ENCODE data around the gene HNRNPM. TPM values are rescaled to one million over a fixed set of nuclear protein-coding genes. Genes with fewer than 3 reads are reported as not detected.

HNRNPM gene
- total RNA-seq, 3 donors from 2014 or later, result 84.8 to 153 (median 116) TPM

GRCh38 chr19:8494158-8494557 lies 49.4 kb downstream of the HNRNPM start:
- no peak overlapping the region for H3K27ac ChIP-seq
- DNase-seq (ENCODE audit: low spot score in 2 of 2), result no peak
- no peaks in the 10 kb centered on the region for H3K4me1 ChIP-seq
- H3K4me3 ChIP-seq, result no peak overlapping the region
- H3K36me3 ChIP-seq, result no peaks in the 10 kb centered on the region
- TF ChIP-seq POLR2A (IDR thresholded peaks at IDR 0.05), result no peak
- no peak for TF ChIP-seq CTCF (IDR thresholded peaks at IDR 0.05)
- TF ChIP-seq POLR2AphosphoS5 (IDR thresholded peaks at IDR 0.05), result no peak
- intact Hi-C loops (cut with DNase I; ENCODE audit: low total_unique reads), result no loop called here
- no peaks in the 10 kb centered on the region for H3K27me3 ChIP-seq
- no peaks in the 10 kb centered on the region for H3K9me3 ChIP-seq

GRCh38 chr19:8498295-8498694 lies 53.5 kb downstream of the HNRNPM start:
- Histone ChIP-seq H3K4me1 (no peaks in the 10 kb centered on the region), H3K27me3 (no peaks in the 10 kb centered on the region), H3K9me3 (no peaks in the 10 kb centered on the region), H3K27ac (no peak overlapping the region), H3K36me3 (no peaks in the 10 kb centered on the region), H3K4me3 (no peak overlapping the region)
- no peak for DNase-seq (ENCODE audit: low spot score in 2 of 2)
- intact Hi-C loops (cut with DNase I; ENCODE audit: low total_unique reads), result no loop called here
- TF ChIP-seq CTCF (IDR thresholded peaks at IDR 0.05), result no peak
- no peak for TF ChIP-seq POLR2A (IDR thresholded peaks at IDR 0.05)
- no peak for TF ChIP-seq POLR2AphosphoS5 (IDR thresholded peaks at IDR 0.05)

GRCh38 chr19:8499048-8499833 lies 54.5 kb downstream of the HNRNPM start:
- no peaks in the 10 kb centered on the region for H3K36me3 ChIP-seq
- H3K27ac ChIP-seq, result no peak overlapping the region
- H3K27me3 ChIP-seq, result no peaks in the 10 kb centered on the region
- no peaks in the 10 kb centered on the region for H3K4me1 ChIP-seq
- no peaks in the 10 kb centered on the region for H3K9me3 ChIP-seq
- intact Hi-C loops (cut with DNase I; ENCODE audit: low total_unique reads), result no loop called here
- no peak for TF ChIP-seq CTCF (IDR thresholded peaks at IDR 0.05)
- no peak for TF ChIP-seq POLR2A (IDR thresholded peaks at IDR 0.05)
- no peak for TF ChIP-seq POLR2AphosphoS5 (IDR thresholded peaks at IDR 0.05)
- no peak overlapping the region for H3K4me3 ChIP-seq
- DNase-seq (ENCODE audit: low spot score in 2 of 2), result no peak

- no peak for DNase-seq (ENCODE audit: low spot score in 2 of 2)
- Histone ChIP-seq H3K4me1 (no peaks in the 10 kb centered on the region), H3K27me3 (no peaks in the 10 kb centered on the region), H3K9me3 (no peaks in the 10 kb centered on the region), H3K36me3 (no peaks in the 10 kb centered on the region), H3K27ac (no peak overlapping the region), H3K4me3 (no peak overlapping the region)
- TF ChIP-seq POLR2A (IDR thresholded peaks at IDR 0.05) (no peak), POLR2AphosphoS5 (IDR thresholded peaks at IDR 0.05) (no peak), CTCF (IDR thresholded peaks at IDR 0.05) (no peak)
- intact Hi-C loops (cut with DNase I; ENCODE audit: low total_unique reads), result no loop called here
These were observed 55.4 kb downstream of the HNRNPM start for GRCh38 chr19:8500158-8500557.

- H3K4me1 ChIP-seq, result peaks cover 0 to 2% of the 10 kb centered on the region in 2 donors
- H3K27ac ChIP-seq, result no peak overlapping the region
- TF ChIP-seq POLR2AphosphoS5 (IDR thresholded peaks at IDR 0.05), result no peak
- TF ChIP-seq CTCF (IDR thresholded peaks at IDR 0.05), result no peak
- no peak for TF ChIP-seq POLR2A (IDR thresholded peaks at IDR 0.05)
- intact Hi-C loops (cut with DNase I; ENCODE audit: low total_unique reads), result no loop called here
- H3K36me3 ChIP-seq, result no peaks in the 10 kb centered on the region
- no peaks in the 10 kb centered on the region for H3K27me3 ChIP-seq
- no peaks in the 10 kb centered on the region for H3K9me3 ChIP-seq
- H3K4me3 ChIP-seq, result no peak overlapping the region
- DNase-seq (ENCODE audit: low spot score in 2 of 2), result no peak
These were observed 56.7 kb downstream of the HNRNPM start for GRCh38 chr19:8501516-8501915.
